Activated CD8-positive, alpha-beta memory T cell treated with anti-CD3 and anti-CD28 coated beads, Interleukin-2, amount 50 U/mL, for 24 hours (primary cell): ENCODE measurements around the gene USP17L28.
"Not testable (repeated sequence)": the region's sequence is repeated elsewhere in the genome, so short reads cannot be mapped to it uniquely, and the experiment has no call there.

Experiments
- DNase-seq: peaks from one replicate; pipeline ENCODE4 v3.0.0-alpha.2; 2020; ENCODE audit errors: extremely low read depth

USP17L28 gene

GRCh38 chr4:9348593-9348992, at the start of gene USP17L28:
Gene USP17L28, plus strand, starts transcription at chr4:9348893. Its CDS starts 0 bp downstream, at chr4:9348893.
- not testable (repeated sequence) for DNase-seq

- DNase-seq, result not testable (repeated sequence)
Measured at GRCh38 chr4:9324191-9324590, 24.5 kb upstream of the USP17L28 start.

- DNase-seq, result not testable (repeated sequence)
Measured at GRCh38 chr4:9324865-9325264, 23.8 kb upstream of the USP17L28 start, which contains the start of gene USP17L24. Gene USP17L24, plus strand, starts transcription at chr4:9325165. Its CDS starts 0 bp downstream, at chr4:9325165.

GRCh38 chr4:9329611-9330010, 19.1 kb upstream of the USP17L28 start, which contains the start of gene USP17L25:
Gene USP17L25, plus strand, starts transcription at chr4:9329911. Its CDS starts 0 bp downstream, at chr4:9329911.
- DNase-seq, result not testable (repeated sequence)

GRCh38 chr4:9334358-9334757, 14.3 kb upstream of the USP17L28 start, which contains the start of gene USP17L26:
Gene USP17L26, plus strand, starts transcription at chr4:9334658. Its CDS starts 0 bp downstream, at chr4:9334658.
- DNase-seq, result not testable (repeated sequence)

GRCh38 chr4:9339103-9339502, 9.6 kb upstream of the USP17L28 start, which contains the start of gene USP17L5:
Gene USP17L5, plus strand, starts transcription at chr4:9339403. Its CDS starts 0 bp downstream, at chr4:9339403.
- DNase-seq, result not testable (repeated sequence)

- DNase-seq, result not testable (repeated sequence)
Measured at GRCh38 chr4:9343848-9344247, 4.8 kb upstream of the USP17L28 start, which contains the start of gene USP17L27. Gene USP17L27, plus strand, starts transcription at chr4:9344148. Its CDS starts 0 bp downstream, at chr4:9344148.

- DNase-seq, result not testable (repeated sequence)
Measured at GRCh38 chr4:9350866-9351265, 2.2 kb downstream of the USP17L28 start.

GRCh38 chr4:9353338-9353737, 4.6 kb downstream of the USP17L28 start, which contains the start of gene USP17L29:
Gene USP17L29, plus strand, starts transcription at chr4:9353638. Its CDS starts 0 bp downstream, at chr4:9353638.
- DNase-seq, result not testable (repeated sequence)

GRCh38 chr4:9362829-9363228, 14.1 kb downstream of the USP17L28 start, which contains the start of gene USP17L30:
Gene USP17L30, plus strand, starts transcription at chr4:9363129. Its CDS starts 0 bp downstream, at chr4:9363129.
- DNase-seq, result not testable (repeated sequence)

- not testable (repeated sequence) for DNase-seq
Measured at GRCh38 chr4:9379881-9380280, 31.2 kb downstream of the USP17L28 start.

- DNase-seq, result not testable (repeated sequence)
Measured at GRCh38 chr4:9381012-9381534, 32.4 kb downstream of the USP17L28 start.

GRCh38 chr4:9384126-9384525, 35.4 kb downstream of the USP17L28 start:
- DNase-seq, result no peak

GRCh38 chr4:9389001-9389400, 40.3 kb downstream of the USP17L28 start:
- not testable (repeated sequence) for DNase-seq
